Measurements from ENCODE around the gene ASIC2. TPM values are rescaled to one million over a fixed set of nuclear protein-coding genes. Genes with fewer than 3 reads are reported as not detected.

The ASIC2 gene
- total RNA-seq, 1 experiment from 2014 or later, result 4.1 TPM

GRCh38 chr17:33269337-33270060, 23.6 kb downstream of the ASIC2 start:
- no TSS peak for BruUV-seq (replicated peaks)
- no peaks in the 10 kb centered on the region for H3K27me3 ChIP-seq (ENCODE audit: control insufficient read depth, insufficient read depth, low read length)
- TF ChIP-seq POLR2AphosphoS5 (IDR thresholded peaks at IDR 0.05; ENCODE audit: low read depth, low read length) (no peak), REST (IDR thresholded peaks at IDR 0.05; ENCODE audit: insufficient read depth in 1 of 2, low read depth in 2 of 2, low read length in 1 of 2) (no peak), TCF7L2 (IDR thresholded peaks at IDR 0.05; ENCODE audit: low read depth, low read length) (no peak), CTCF (IDR thresholded peaks at IDR 0.05) (no peak), SIN3A (IDR thresholded peaks at IDR 0.05; ENCODE audit: borderline replicate concordance, insufficient read depth, low read depth, low read length) (no peak)
- H3K36me3 ChIP-seq (ENCODE audit: control insufficient read depth, insufficient read depth, low read length), result no peaks in the 10 kb centered on the region
- in situ Hi-C loops (cut with HindIII; ENCODE audit: low pct_unique_long_range_greater_than_20kb, low sequenced_read_pairs), result no loop called here
- no peak overlapping the region for H3K4me3 ChIP-seq (ENCODE audit: low read depth in 2 of 2, low read length in 2 of 2)
- ATAC-seq, result no peak
- no peak overlapping the region for H3K27ac ChIP-seq (ENCODE audit: low read length)
- no peak for DNase-seq (ENCODE audit: low read depth, low spot score)
- H3K9me3 ChIP-seq (ENCODE audit: control insufficient read depth, insufficient read depth, low read depth, low read length), result no peaks in the 10 kb centered on the region
- intact Hi-C loops (cut with micrococcal nuclease; ENCODE audit: unreplicated experiment), result loop anchor here (10.0 kb wide), 1 partner anchor 55 kb away; no protein-coding TSS in a partner anchor
- peaks cover 8% of the 10 kb centered on the region; the same call in 1 of the 2 replicates for H3K4me1 ChIP-seq (ENCODE audit: control insufficient read depth, insufficient read depth, low read length)
- CTCF ChIA-PET, result no interaction called here
- POLR2A ChIA-PET, result no interaction called here

GRCh38 chr17:33267851-33268548, 25.1 kb downstream of the ASIC2 start:
- no peaks in the 10 kb centered on the region for H3K36me3 ChIP-seq (ENCODE audit: control insufficient read depth, insufficient read depth, low read length)
- in situ Hi-C loops (cut with HindIII; ENCODE audit: low pct_unique_long_range_greater_than_20kb, low sequenced_read_pairs) (no loop called here), intact Hi-C loops (cut with micrococcal nuclease; ENCODE audit: unreplicated experiment) (no loop called here)
- H3K9me3 ChIP-seq (ENCODE audit: control insufficient read depth, insufficient read depth, low read depth, low read length), result no peaks in the 10 kb centered on the region
- H3K4me1 ChIP-seq (ENCODE audit: control insufficient read depth, insufficient read depth, low read length), result peaks cover 8% of the 10 kb centered on the region; the same call in 1 of the 2 replicates
- no TSS peak for BruUV-seq (replicated peaks)
- no peaks in the 10 kb centered on the region for H3K27me3 ChIP-seq (ENCODE audit: control insufficient read depth, insufficient read depth, low read length)
- ChIA-PET CTCF (interaction anchor here (0.6 kb wide), 2 partner anchors 33 to 175 kb away, joined by 3 to 4 read pairs; no protein-coding TSS in a partner anchor), POLR2A (no interaction called here)
- peak overlapping the region; percentile 37; the same call in 1 of the 2 replicates for H3K27ac ChIP-seq (ENCODE audit: low read length)
- DNase-seq (ENCODE audit: low read depth, low spot score) (no peak), ATAC-seq (peak; percentile 11; the same call in 1 of the 2 replicates)
- TF ChIP-seq REST (IDR thresholded peaks at IDR 0.05; ENCODE audit: insufficient read depth in 1 of 2, low read depth in 2 of 2, low read length in 1 of 2) (no peak), SIN3A (IDR thresholded peaks at IDR 0.05; ENCODE audit: borderline replicate concordance, insufficient read depth, low read depth, low read length) (no peak), TCF7L2 (IDR thresholded peaks at IDR 0.05; ENCODE audit: low read depth, low read length) (no peak), CTCF (IDR thresholded peaks at IDR 0.05) (no peak), POLR2AphosphoS5 (IDR thresholded peaks at IDR 0.05; ENCODE audit: low read depth, low read length) (no peak)
- peak overlapping the region in 1 of 2 experiments; percentile 19; a peak in 2 of 4 replicates for H3K4me3 ChIP-seq (ENCODE audit: low read depth in 2 of 2, low read length in 2 of 2)

Measured in Panc1 (cell line).